H9 (cell line): ENCODE results near the gene DBH. TPM values are rescaled to one million over a fixed set of nuclear protein-coding genes. Genes with fewer than 3 reads are reported as not detected.

Source experiments
- DNase-seq: peaks from one replicate; pipeline ENCODE4 v3.0.0-alpha.2; 2017
- H2AFZ ChIP-seq: one replicate; pipeline ENCODE4 v1.6.1; 2013; ENCODE audit warnings: mild to moderate bottlenecking, low read length, control low read depth, moderate library complexity
- H2AK5ac ChIP-seq: 2 replicates; pipeline ENCODE4 v1.6.1; 2013; ENCODE audit warnings: low read length, control low read depth, mixed read lengths; ENCODE audit not compliant: insufficient read length
- H2BK120ac ChIP-seq: one replicate; pipeline ENCODE4 v1.6.1; 2013; ENCODE audit warnings: low read depth, mild to moderate bottlenecking, low read length, control low read depth, inconsistent platforms; ENCODE audit not compliant: poor library complexity, severe bottlenecking
- H2BK12ac ChIP-seq: 2 replicates; pipeline ENCODE4 v1.6.1; 2013; ENCODE audit warnings: low read length, control low read depth, mixed read lengths, low read depth; ENCODE audit not compliant: insufficient read length
- H2BK15ac ChIP-seq: 2 replicates; pipeline ENCODE4 v1.6.1; 2013; ENCODE audit warnings: low read depth, low read length, control low read depth
- H2BK20ac ChIP-seq: one replicate; pipeline ENCODE4 v1.6.1; 2013; ENCODE audit warnings: low read depth, mild to moderate bottlenecking, low read length, control low read depth, inconsistent platforms; ENCODE audit not compliant: poor library complexity, severe bottlenecking
- H2BK5ac ChIP-seq: 2 replicates; pipeline ENCODE4 v1.6.1; 2013; ENCODE audit warnings: low read length, control low read depth, mixed read lengths; ENCODE audit not compliant: insufficient read length
- H3K14ac ChIP-seq: 2 replicates; pipeline ENCODE4 v1.6.1; 2013; ENCODE audit warnings: low read length, control low read depth; ENCODE audit not compliant: insufficient read depth
- H3K18ac ChIP-seq: 2 replicates; pipeline ENCODE4 v1.6.1; 2013; ENCODE audit warnings: low read depth, mild to moderate bottlenecking, mixed read lengths, low read length, control low read depth; ENCODE audit not compliant: insufficient read length
- H3K23ac ChIP-seq: 2 replicates; pipeline ENCODE4 v1.6.1; 2013; ENCODE audit warnings: low read length, control low read depth, mixed read lengths, low read depth; ENCODE audit not compliant: insufficient read length
- H3K23me2 ChIP-seq: 2 replicates; pipeline ENCODE4 v1.6.1; 2013; ENCODE audit warnings: low read depth, mild to moderate bottlenecking, mixed read lengths, low read length, control low read depth; ENCODE audit not compliant: insufficient read length, poor library complexity, severe bottlenecking
- H3K27ac ChIP-seq: 2 replicates; pipeline ENCODE4 v1.5.1; 2013; ENCODE audit warnings: low read length, control low read depth, mixed read lengths, low read depth; ENCODE audit not compliant: insufficient read length
- H3K27me3 ChIP-seq: 2 replicates; pipeline ENCODE4 v1.6.1; 2013; ENCODE audit warnings: low read length, control low read depth, inconsistent platforms; ENCODE audit not compliant: insufficient read depth
- H3K4ac ChIP-seq: 2 replicates; pipeline ENCODE4 v1.6.1; 2013; ENCODE audit warnings: low read depth, mild to moderate bottlenecking, control low read depth, inconsistent platforms, low read length, moderate library complexity
- H3K4me1 ChIP-seq: 2 replicates; pipeline ENCODE4 v1.6.1; 2013; ENCODE audit warnings: low read length, control low read depth, inconsistent platforms; ENCODE audit not compliant: insufficient read depth
- H3K4me2 ChIP-seq: 2 replicates; pipeline ENCODE4 v1.6.1; 2013; ENCODE audit warnings: low read length, control low read depth, mixed read lengths; ENCODE audit not compliant: insufficient read length, insufficient read depth
- H3K56ac ChIP-seq: 2 replicates; pipeline ENCODE4 v1.6.1; 2013; ENCODE audit warnings: low read depth, mild to moderate bottlenecking, mixed read lengths, low read length, control low read depth; ENCODE audit not compliant: insufficient read length
- H3K79me1 ChIP-seq: 2 replicates; pipeline ENCODE4 v1.6.1; 2013; ENCODE audit warnings: low read depth, mild to moderate bottlenecking, moderate library complexity, low read length, control low read depth, inconsistent platforms; ENCODE audit not compliant: insufficient read depth, poor library complexity, severe bottlenecking
- H3K79me2 ChIP-seq: 2 replicates; pipeline ENCODE4 v1.6.1; 2013; ENCODE audit warnings: low read length, control low read depth, inconsistent platforms; ENCODE audit not compliant: insufficient read depth
- H3K9ac ChIP-seq: 2 replicates; pipeline ENCODE4 v1.6.1; 2013; ENCODE audit warnings: low read length, control low read depth, mixed read lengths; ENCODE audit not compliant: insufficient read length; ENCODE audit errors: extremely low read depth
- H3K9me3 ChIP-seq: one replicate; pipeline ENCODE4 v1.6.1; 2013; ENCODE audit warnings: low read depth, low read length, inconsistent platforms; ENCODE audit not compliant: control insufficient read depth
- H3T11ph ChIP-seq: one replicate; pipeline ENCODE4 v1.6.1; 2013; ENCODE audit warnings: mild to moderate bottlenecking, low read length, control low read depth, inconsistent platforms
- H4K20me1 ChIP-seq: one replicate; pipeline ENCODE4 v1.6.1; 2013; ENCODE audit not compliant: control insufficient read depth, insufficient read length, insufficient read depth
- H4K5ac ChIP-seq: 2 replicates; pipeline ENCODE4 v1.6.1; 2013; ENCODE audit warnings: low read depth, mild to moderate bottlenecking, mixed read lengths, low read length, control low read depth; ENCODE audit not compliant: insufficient read length
- H4K8ac ChIP-seq: replicated peaks from 2 replicates; pipeline ENCODE4 v1.6.1; 2013; ENCODE audit warnings: low read length, control low read depth, mixed read lengths, low read depth; ENCODE audit not compliant: insufficient read length
- H4K91ac ChIP-seq: 2 replicates; pipeline ENCODE4 v1.6.1; 2013; ENCODE audit warnings: low read depth, mild to moderate bottlenecking, moderate library complexity, mixed read lengths, low read length, control low read depth; ENCODE audit not compliant: insufficient read length
- H3K27ac Mint-ChIP-seq, 3 experiments: 2 replicates in 2 of 3; 3 replicates in 1 of 3; pipeline ENCODE4 v1.8.0; 2020 to 2021; ENCODE audit warnings: mixed read lengths in 3 of 3, mild to moderate bottlenecking in 1 of 3, moderate library complexity in 1 of 3
- H3K27me3 Mint-ChIP-seq: 2 replicates; pipeline ENCODE4 v1.8.0; 2021; ENCODE audit warnings: low read depth, mild to moderate bottlenecking, moderate library complexity, mixed read lengths
- H3K36me3 Mint-ChIP-seq, 3 experiments: 2 replicates in 2 of 3; 3 replicates in 1 of 3; pipeline ENCODE4 v1.8.0; 2020 to 2021; ENCODE audit warnings: low read depth in 3 of 3, mixed read lengths in 3 of 3; ENCODE audit not compliant: insufficient read depth in 1 of 3
- H3K4me1 Mint-ChIP-seq, 2 experiments: 2 replicates each; pipeline ENCODE4 v1.8.0; 2020; ENCODE audit warnings: mixed read lengths in 2 of 2
- H3K4me3 Mint-ChIP-seq, 2 experiments: 2 replicates in 1 of 2; 3 replicates in 1 of 2; pipeline ENCODE4 v1.8.0; 2020 to 2021; ENCODE audit warnings: mild to moderate bottlenecking in 2 of 2, mixed read lengths in 2 of 2, moderate library complexity in 1 of 2
- H3K9me3 Mint-ChIP-seq, 2 experiments: 2 replicates in 1 of 2; 3 replicates in 1 of 2; pipeline ENCODE4 v1.8.0; 2020; ENCODE audit warnings: mild to moderate bottlenecking in 2 of 2, mixed read lengths in 2 of 2, moderate library complexity in 1 of 2
- CTCF ChIP-seq: fragments of 200-600 bp; sonication (generic); conservative IDR thresholded peaks from 3 replicates; pipeline ENCODE4 v1.8.0; 2021; ENCODE audit warnings: antibody characterized with exemption, mild to moderate bottlenecking
- WGBS: extraction: QIAGEN DNeasy Blood & Tissue Kit; methylation state at CpG from one replicate; pipeline ENCODE4 v1.1.7; 2013; ENCODE audit warnings: missing lambda C conversion rate, low lambda C conversion rate, mixed read lengths; ENCODE audit not compliant: insufficient read length; ENCODE audit errors: extremely low coverage; 5-methylcytosine and 5-hydroxymethylcytosine counted together
- total RNA-seq: library from RNA; stranded (reverse); gene quantifications from 2 replicates; pipeline ENCODE4 v1.2.1, GENCODE V29; 2021

DBH gene
- total RNA-seq, 1 experiment from 2014 or later, result not detected

- Histone ChIP-seq H3K23ac (no peak overlapping the region), H3K27me3 (no peaks in the 10 kb centered on the region), H3K18ac (no peak overlapping the region), H4K8ac (no peak overlapping the region), H4K91ac (no peak overlapping the region), H3K4me1 (no peaks in the 10 kb centered on the region), H3K79me2 (no peaks in the 10 kb centered on the region), H3K4me2 (no peak overlapping the region), H2BK120ac (no peak overlapping the region), H2BK12ac (no peak overlapping the region), H2BK20ac (no peak overlapping the region), H2AFZ (no peak overlapping the region), H3K56ac (no peak overlapping the region), H3K79me1 (no peaks in the 10 kb centered on the region), H2BK15ac (no peak overlapping the region), H3K14ac (no peak overlapping the region), H3K9ac (no peak overlapping the region), H3K27ac (no peak overlapping the region), H2AK5ac (no peak overlapping the region), H3K4ac (no peak overlapping the region), H2BK5ac (no peak overlapping the region), H3K23me2 (peaks cover 2% of the 10 kb centered on the region), H3T11ph (no peak overlapping the region), H3K9me3 (no peaks in the 10 kb centered on the region), H4K20me1 (peaks cover 2% of the 10 kb centered on the region), H4K5ac (no peak overlapping the region)
- Mint-ChIP-seq H3K27ac (no peak overlapping the region; a peak in 1 of 7 replicates), H3K4me3 (no peak overlapping the region), H3K36me3 (no peaks in the 10 kb centered on the region), H3K4me1 (peaks cover 2 to 5% of the 10 kb centered on the region in 2 experiments; a peak in 1 of 4 replicates), H3K9me3 (no peaks in the 10 kb centered on the region), H3K27me3 (no peaks in the 10 kb centered on the region)
- DNase-seq, result no peak
- TF ChIP-seq CTCF, result no peak
- WGBS, result no CpG with 5 or more reads among the region's 18 CpGs
Measured at GRCh38 chr9:133685653-133686609, 49.8 kb downstream of the DBH start.
